Measurements from ENCODE around the gene BAAT. TPM values are rescaled to one million over a fixed set of nuclear protein-coding genes. Genes with fewer than 3 reads are reported as not detected.
"Not testable (repeated sequence)": the region's sequence is repeated elsewhere in the genome, so short reads cannot be mapped to it uniquely, and the experiment has no call there.

The BAAT gene
- total and polyA plus RNA-seq, 2 of the 13 experiments (the other 11 are each of a cell fraction or from before 2014, with no cell fraction given) = 0.71 to 7.9 TPM

- TF ChIP-seq RARA (CRISPR knock-in tag; IDR thresholded peaks at IDR 0.05) = peak; percentile 97
- 0 out of 2 replicates have a peak, but pooled peaks have one; percentile 51 for TF ChIP-seq YEATS4 (CRISPR knock-in tag; IDR thresholded peaks at IDR 0.05; ENCODE audit: borderline replicate concordance)
- TF ChIP-seq ETV5 (CRISPR knock-in tag; IDR thresholded peaks at IDR 0.05; ENCODE audit: borderline replicate concordance) = peak; percentile 47; the same call in 1 of the 2 replicates
- TF ChIP-seq ZSCAN25 (CRISPR knock-in tag; IDR thresholded peaks at IDR 0.05) = 0 out of 2 replicates have a peak, but pooled peaks have one; percentile 13
- peak; percentile 50; the same call in 1 of the 2 replicates for TF ChIP-seq HMGXB3 (CRISPR knock-in tag; IDR thresholded peaks at IDR 0.05; ENCODE audit: borderline replicate concordance)
- TF ChIP-seq HHEX (CRISPR knock-in tag; IDR thresholded peaks at IDR 0.05) = peak; percentile 48; the same call in 1 of the 2 replicates
- not testable (repeated sequence) for TF ChIP-seq TCF12 (IDR thresholded peaks at IDR 0.05); ATF7 (CRISPR knock-in tag; IDR thresholded peaks at IDR 0.05)
- 0 out of 2 replicates have a peak, but pooled peaks have one; percentile 21 for TF ChIP-seq TCF12 (CRISPR knock-in tag; IDR thresholded peaks at IDR 0.05)
- peak; percentile 57; the same call in 1 of the 2 replicates for TF ChIP-seq MED13 (CRISPR knock-in tag; IDR thresholded peaks at IDR 0.05)
- TF ChIP-seq, protein P1, sequence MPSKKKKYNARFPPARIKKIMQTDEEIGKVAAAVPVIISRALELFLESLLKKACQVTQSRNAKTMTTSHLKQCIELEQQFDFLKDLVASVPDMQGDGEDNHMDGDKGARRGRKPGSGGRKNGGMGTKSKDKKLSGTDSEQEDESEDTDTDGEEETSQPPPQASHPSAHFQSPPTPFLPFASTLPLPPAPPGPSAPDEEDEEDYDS (CRISPR knock-in tag; IDR thresholded peaks at IDR 0.05) = peak; percentile 51; the same call in 1 of the 2 replicates
- peak; percentile 38 for TF ChIP-seq CBX1 (IDR thresholded peaks at IDR 0.05; ENCODE audit: low read depth)
- TF ChIP-seq, protein P2, sequence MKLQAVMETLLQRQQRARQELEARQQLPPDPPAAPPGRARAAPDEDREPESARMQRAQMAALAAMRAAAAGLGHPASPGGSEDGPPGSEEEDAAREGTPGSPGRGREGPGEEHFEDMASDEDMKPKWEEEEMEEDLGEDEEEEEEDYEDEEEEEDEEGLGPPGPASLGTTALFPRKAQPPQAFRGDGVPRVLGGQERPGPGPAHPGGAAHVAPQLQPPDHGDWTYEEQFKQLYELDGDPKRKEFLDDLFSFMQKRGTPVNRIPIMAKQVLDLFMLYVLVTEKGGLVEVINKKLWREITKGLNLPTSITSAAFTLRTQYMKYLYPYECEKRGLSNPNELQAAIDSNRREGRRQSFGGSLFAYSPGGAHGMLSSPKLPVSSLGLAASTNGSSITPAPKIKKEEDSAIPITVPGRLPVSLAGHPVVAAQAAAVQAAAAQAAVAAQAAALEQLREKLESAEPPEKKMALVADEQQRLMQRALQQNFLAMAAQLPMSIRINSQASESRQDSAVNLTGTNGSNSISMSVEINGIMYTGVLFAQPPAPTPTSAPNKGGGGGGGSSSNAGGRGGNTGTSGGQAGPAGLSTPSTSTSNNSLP (IDR thresholded peaks at IDR 0.05; ENCODE audit: low read depth, low read length) = peak; percentile 52; the same call in 1 of the 2 replicates
- TF ChIP-seq, protein P3, sequence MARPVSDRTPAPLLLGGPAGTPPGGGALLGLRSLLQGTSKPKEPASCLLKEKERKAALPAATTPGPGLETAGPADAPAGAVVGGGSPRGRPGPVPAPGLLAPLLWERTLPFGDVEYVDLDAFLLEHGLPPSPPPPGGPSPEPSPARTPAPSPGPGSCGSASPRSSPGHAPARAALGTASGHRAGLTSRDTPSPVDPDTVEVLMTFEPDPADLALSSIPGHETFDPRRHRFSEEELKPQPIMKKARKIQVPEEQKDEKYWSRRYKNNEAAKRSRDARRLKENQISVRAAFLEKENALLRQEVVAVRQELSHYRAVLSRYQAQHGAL (CRISPR knock-in tag; IDR thresholded peaks at IDR 0.05; ENCODE audit: not compliant biosample characterization) = peak; percentile 33
- TF ChIP-seq ZNF788 (CRISPR knock-in tag; IDR thresholded peaks at IDR 0.05; ENCODE audit: borderline replicate concordance) = peak; percentile 55
- TF ChIP-seq, protein P4, sequence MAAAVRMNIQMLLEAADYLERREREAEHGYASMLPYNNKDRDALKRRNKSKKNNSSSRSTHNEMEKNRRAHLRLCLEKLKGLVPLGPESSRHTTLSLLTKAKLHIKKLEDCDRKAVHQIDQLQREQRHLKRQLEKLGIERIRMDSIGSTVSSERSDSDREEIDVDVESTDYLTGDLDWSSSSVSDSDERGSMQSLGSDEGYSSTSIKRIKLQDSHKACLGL (CRISPR knock-in tag; IDR thresholded peaks at IDR 0.05) = 0 out of 2 replicates have a peak, but pooled peaks have one; percentile 34
- 0 out of 2 replicates have a peak, but pooled peaks have one; percentile 20 for TF ChIP-seq SMYD3 (CRISPR knock-in tag; IDR thresholded peaks at IDR 0.05)
- peak; percentile 41 for TF ChIP-seq ATF7 (IDR thresholded peaks at IDR 0.05)
- peak; percentile 76; the same call in 1 of the 2 replicates for TF ChIP-seq ZNF281 (CRISPR knock-in tag; IDR thresholded peaks at IDR 0.05; ENCODE audit: borderline replicate concordance)
Measured at GRCh38 chr9:101327422-101327909, 57.3 kb downstream of the BAAT start (continued).

Measured in HepG2 (cell line).